GM18526 (cell line): ENCODE results near the gene TKTL1.

ENCODE experiments used
- POLR2A ChIP-seq: IDR thresholded peaks from 3 replicates; pipeline ENCODE4 v1.6.1; 2011; ENCODE audit not compliant: insufficient read length; ENCODE audit errors: extremely low read depth

TKTL1 gene

DNA sequence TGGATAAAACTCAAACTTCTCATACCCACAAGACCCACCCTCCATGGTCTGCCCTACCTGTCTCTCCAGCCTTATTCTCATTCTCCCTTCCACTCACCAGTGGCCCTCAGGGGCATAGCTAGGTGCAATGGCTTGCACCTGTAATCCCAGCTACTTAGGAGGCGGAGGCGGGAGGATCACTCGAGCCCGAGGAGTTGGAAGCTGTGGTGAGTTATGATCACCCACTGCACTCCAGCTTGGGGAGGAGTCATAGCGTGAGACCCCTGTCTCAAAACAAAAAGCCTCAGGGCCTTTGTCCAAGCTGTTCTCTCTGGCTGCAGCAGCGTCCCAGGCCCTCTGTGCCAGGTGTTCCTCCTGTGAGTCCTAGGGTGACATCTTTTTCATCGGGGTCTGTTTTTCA lies 16.5 kb downstream of the TKTL1 start:
- no peak for TF ChIP-seq POLR2A

- TF ChIP-seq POLR2A: no peak
Measured at GRCh38 chrX:154313147-154313546, 17.6 kb downstream of the TKTL1 start.

DNA sequence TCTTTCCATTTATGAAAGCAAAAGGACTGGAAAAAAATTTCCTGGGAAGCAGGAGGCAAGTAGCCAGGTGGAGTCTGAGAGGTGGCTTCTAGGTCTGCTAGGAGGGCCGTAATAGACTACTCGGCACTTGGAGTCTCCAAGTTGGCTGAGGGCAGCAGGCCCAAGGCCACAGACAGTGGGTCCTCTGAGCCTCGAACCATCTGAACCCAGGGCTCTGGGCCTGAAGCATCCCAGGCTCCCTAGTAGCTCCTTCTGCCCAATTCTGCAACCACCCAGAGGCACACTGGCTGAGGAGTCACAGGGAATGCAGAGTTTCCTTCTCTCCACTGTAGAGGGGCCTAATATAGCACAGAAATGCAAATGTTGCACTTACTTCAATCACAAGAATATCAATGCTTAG lies 19.8 kb downstream of the TKTL1 start:
- TF ChIP-seq POLR2A: no peak

- no peak for TF ChIP-seq POLR2A
Measured at GRCh38 chrX:154317391-154317995, 21.9 kb downstream of the TKTL1 start.

GRCh38 chrX:154320406-154320805 lies 24.8 kb downstream of the TKTL1 start:
- TF ChIP-seq POLR2A: no peak

- no peak for TF ChIP-seq POLR2A
Measured at GRCh38 chrX:154321152-154321551, 25.6 kb downstream of the TKTL1 start.

GRCh38 chrX:154321594-154321993 lies 26.0 kb downstream of the TKTL1 start:
- TF ChIP-seq POLR2A: no peak

DNA sequence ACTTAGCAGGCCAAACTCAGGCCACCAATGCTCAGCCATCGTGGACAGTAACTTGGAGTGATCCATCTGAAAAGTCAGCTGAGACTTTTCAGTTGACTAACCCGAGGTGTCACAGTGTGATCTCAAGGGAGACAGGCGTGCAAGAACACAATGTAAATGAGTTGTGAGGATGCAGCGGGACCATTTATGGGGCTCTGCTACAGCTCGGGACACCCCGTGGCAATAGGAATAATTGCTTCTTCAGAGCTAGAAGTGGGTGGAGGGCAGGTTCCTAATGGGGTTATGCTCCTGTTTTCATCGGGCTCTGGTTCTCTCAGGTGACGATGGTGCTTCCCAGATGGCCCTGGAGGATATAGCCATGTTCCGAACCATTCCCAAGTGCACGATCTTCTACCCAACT lies 27.3 kb downstream of the TKTL1 start:
- no peak for TF ChIP-seq POLR2A

DNA sequence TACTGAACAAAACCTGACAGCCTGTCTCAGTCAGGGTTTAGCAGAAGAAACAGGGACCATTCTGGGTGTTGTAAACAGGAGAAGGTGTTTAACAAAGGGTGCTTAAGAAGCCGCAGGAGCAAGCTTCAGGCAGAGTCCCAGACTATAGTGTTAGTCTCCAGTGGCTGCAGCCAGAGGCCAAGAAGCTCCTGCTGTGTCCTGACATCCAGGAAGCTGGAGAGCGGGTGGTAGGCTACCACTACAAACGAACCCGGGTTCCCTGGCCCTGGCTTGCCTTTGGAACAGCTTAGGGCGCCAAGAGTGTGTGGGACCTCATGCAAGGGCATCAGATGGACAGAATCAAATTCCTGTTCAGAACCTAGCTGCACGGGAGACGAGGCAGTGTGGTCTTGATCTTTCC lies 27.9 kb downstream of the TKTL1 start:
- no peak for TF ChIP-seq POLR2A

GRCh38 chrX:154325541-154325940 lies 29.9 kb downstream of the TKTL1 start:
- TF ChIP-seq POLR2A: no peak

GRCh38 chrX:154327038-154327820 lies 31.6 kb downstream of the TKTL1 start:
- no peak for TF ChIP-seq POLR2A

DNA sequence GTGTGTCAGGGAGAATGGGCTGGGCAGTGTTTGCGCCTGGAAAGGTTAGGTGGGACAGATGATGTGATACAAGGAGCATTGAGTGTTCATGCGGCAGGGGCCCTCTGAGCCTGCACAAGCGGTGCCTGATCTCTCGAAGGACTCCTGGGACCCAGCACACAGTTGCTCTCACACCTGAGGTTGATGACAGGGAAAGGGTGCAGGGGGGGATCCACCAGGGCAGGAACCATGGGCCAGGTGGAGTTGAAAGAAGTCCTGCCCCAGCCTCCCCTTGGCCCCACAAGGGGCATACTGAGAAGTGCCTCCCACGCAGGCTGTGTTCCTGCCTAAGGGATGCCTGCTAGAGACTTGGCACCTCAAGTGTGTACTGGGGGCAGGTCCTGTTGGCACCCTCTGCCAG lies 33.1 kb downstream of the TKTL1 start:
- no peak for TF ChIP-seq POLR2A

DNA sequence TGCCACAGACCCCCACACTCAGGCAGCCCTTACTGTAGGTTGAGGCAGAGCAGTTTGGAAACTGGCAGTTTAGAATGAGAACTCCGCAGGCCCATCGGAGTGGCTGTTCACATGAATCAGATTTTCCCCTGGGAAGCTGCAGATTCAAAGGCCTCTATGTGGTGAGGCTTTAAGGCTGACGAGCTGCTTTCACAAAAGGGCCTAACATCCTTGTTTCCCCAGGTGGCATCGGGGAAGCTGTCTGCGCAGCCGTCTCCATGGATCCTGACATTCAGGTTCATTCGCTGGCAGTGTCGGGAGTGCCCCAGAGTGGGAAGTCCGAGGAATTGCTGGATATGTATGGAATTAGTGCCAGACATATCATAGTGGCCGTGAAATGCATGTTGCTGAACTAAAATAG lies 33.7 kb downstream of the TKTL1 start:
- TF ChIP-seq POLR2A: no peak

DNA sequence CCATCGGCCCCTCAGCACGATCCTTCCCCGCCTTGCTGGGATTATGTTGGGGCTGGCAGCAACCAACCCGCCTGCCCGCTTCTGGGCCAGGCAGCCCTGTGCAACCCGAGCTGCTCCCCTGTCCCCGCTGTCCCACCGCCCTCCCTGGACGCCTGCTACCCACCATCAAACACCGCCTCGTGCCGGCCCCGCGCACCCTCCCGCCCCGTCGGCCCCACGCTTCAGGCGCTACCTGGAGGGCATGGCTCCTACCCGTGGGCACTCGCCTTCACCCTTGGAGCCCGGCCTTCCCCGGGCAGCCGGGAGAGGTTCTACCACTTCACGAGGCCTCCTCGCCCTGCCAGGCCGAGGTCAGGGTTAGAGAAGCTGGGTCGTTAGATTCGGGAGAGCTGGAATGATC lies 37.0 kb downstream of the TKTL1 start:
- no peak for TF ChIP-seq POLR2A

GRCh38 chrX:154333116-154333515 lies 37.5 kb downstream of the TKTL1 start:
- no peak for TF ChIP-seq POLR2A

- no peak for TF ChIP-seq POLR2A
Measured at GRCh38 chrX:154333837-154334271, 38.3 kb downstream of the TKTL1 start.

DNA sequence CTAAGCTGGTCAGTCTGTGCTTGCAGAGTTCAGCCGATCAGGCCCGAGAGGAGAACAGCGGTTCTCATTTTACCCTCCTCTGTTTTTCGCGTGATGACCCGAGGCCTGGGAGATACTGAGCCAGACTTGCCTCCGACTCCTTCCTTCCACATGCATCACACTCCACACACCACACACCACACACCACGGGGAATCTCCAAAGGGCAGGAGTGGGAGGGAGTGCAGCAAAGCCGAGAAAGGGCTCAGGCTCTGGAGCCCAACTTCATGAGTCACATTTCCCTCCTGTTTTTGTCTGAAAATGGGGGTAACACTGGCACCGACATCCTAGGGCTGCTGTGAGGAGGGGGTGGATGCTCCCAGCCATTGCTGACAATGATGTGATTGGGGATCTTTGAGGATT lies 38.9 kb downstream of the TKTL1 start:
- TF ChIP-seq POLR2A: no peak

GRCh38 chrX:154348114-154348531 lies 52.5 kb downstream of the TKTL1 start:
- TF ChIP-seq POLR2A: no peak
